DOHH2 (cell line): Measurements from ENCODE around the gene TACR2.

ENCODE experiments used
- EZH2phosphoT487 ChIP-seq: fragments of 200-600 bp; sonication (generic); IDR thresholded peaks from 2 replicates; pipeline ENCODE4 v1.6.1; 2017; ENCODE audit warnings: borderline replicate concordance, mild to moderate bottlenecking, antibody characterized with exemption, low read length, moderate library complexity, mixed read lengths
- TF ChIP-seq, protein P1 (sequence below): fragments of 200-600 bp; sonication (generic); IDR thresholded peaks from one replicate; pipeline ENCODE4 v1.5.1; 2014; ENCODE audit warnings: antibody characterized with exemption, mild to moderate bottlenecking, low read depth, low read length; ENCODE audit not compliant: poor library complexity, severe bottlenecking

DNA sequence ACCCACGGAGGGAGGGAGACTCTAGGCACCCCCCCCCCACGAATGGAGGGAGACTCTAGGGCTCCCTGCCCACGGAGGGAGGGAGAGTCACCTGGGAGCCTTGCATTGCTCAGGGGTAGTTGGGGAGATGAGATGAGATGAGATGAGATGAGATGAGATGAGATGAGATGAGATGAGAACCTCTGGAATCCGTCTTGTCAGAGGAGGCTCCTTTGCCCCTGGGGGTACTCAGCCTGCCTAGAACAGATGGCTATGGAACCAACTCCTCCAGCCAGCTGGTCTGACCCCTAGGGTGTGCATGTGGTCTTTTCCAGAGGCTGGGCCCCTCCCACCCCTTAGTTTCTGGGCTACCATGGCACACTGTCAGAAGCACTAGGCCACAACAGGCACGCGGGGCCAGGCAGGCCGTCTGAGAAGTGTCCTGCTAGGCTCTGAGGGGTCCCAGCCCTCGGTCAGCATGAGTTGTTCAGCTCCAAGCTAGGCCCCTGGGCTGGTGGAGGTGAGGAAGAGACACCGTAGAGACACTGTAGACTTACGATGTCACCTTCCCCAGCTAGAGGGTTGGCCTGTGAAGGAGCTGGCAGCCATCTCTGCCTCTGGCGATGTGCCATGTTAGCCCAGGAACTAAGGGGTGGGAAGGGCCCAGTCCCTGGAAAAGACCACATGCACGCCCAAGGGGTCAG is 43.3 kb upstream of the TACR2 start:
- TF ChIP-seq, protein P1, sequence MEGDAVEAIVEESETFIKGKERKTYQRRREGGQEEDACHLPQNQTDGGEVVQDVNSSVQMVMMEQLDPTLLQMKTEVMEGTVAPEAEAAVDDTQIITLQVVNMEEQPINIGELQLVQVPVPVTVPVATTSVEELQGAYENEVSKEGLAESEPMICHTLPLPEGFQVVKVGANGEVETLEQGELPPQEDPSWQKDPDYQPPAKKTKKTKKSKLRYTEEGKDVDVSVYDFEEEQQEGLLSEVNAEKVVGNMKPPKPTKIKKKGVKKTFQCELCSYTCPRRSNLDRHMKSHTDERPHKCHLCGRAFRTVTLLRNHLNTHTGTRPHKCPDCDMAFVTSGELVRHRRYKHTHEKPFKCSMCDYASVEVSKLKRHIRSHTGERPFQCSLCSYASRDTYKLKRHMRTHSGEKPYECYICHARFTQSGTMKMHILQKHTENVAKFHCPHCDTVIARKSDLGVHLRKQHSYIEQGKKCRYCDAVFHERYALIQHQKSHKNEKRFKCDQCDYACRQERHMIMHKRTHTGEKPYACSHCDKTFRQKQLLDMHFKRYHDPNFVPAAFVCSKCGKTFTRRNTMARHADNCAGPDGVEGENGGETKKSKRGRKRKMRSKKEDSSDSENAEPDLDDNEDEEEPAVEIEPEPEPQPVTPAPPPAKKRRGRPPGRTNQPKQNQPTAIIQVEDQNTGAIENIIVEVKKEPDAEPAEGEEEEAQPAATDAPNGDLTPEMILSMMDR: no peak
- no peak for TF ChIP-seq EZH2phosphoT487
